HepG2 (cell line): Measurements from ENCODE around the gene MLST8. TPM values are rescaled to one million over a fixed set of nuclear protein-coding genes. Genes with fewer than 3 reads are reported as not detected.

Experiments used
- ARNTL ChIP-seq: sonication (generic); formaldehyde crosslinking; IDR thresholded peaks from 2 replicates; pipeline ENCODE4 v1.4.0; 2020; ENCODE audit warnings: mild to moderate bottlenecking, missing genetic modification reagents
- FOXA1 ChIP-seq, 2 experiments: fragments of 450-650 bp in 1 of 2; sonication (generic) in 1 of 2; formaldehyde crosslinking in 1 of 2; IDR thresholded peaks; 2 replicates each; pipeline versions ENCODE4 v1.4.0 to v1.6.1; 2016 to 2020; ENCODE audit warnings: missing genetic modification reagents in 1 of 2
- GATAD2A ChIP-seq: IDR thresholded peaks from 2 replicates; pipeline ENCODE4 v1.6.1; 2016
- KDM6A ChIP-seq: IDR thresholded peaks from 2 replicates; pipeline ENCODE4 v1.6.1; 2016; ENCODE audit warnings: low read depth
- MIER2 ChIP-seq: IDR thresholded peaks from 2 replicates; pipeline ENCODE4 v1.6.1; 2016; ENCODE audit warnings: missing biosample characterization, missing genetic modification reagents
- PHF8 ChIP-seq: sonication (generic); formaldehyde crosslinking; IDR thresholded peaks from 2 replicates; pipeline ENCODE4 v1.5.0; 2020; ENCODE audit warnings: missing genetic modification reagents
- POLR2G ChIP-seq: fragments of 200-400 bp; formaldehyde crosslinking; IDR thresholded peaks from 2 replicates; pipeline ENCODE4 v1.6.1; 2018; ENCODE audit warnings: mild to moderate bottlenecking, low read depth, low read length, moderate library complexity
- SMYD3 ChIP-seq: sonication (generic); formaldehyde crosslinking; IDR thresholded peaks from 2 replicates; pipeline ENCODE4 v1.8.1; 2023; ENCODE audit warnings: mild to moderate bottlenecking, missing genetic modification reagents
- TBX2 ChIP-seq: sonication (generic); formaldehyde crosslinking; IDR thresholded peaks from 2 replicates; pipeline ENCODE4 v1.5.0; 2020; ENCODE audit warnings: missing genetic modification reagents, mild to moderate bottlenecking, borderline replicate concordance
- TEAD3 ChIP-seq: optimal IDR thresholded peaks from 2 replicates; pipeline ENCODE3; 2016; ENCODE audit warnings: borderline replicate concordance
- ZFP36 ChIP-seq: fragments of 150-350 bp; IDR thresholded peaks from 2 replicates; pipeline ENCODE4 v1.6.1; 2018; ENCODE audit warnings: borderline replicate concordance, low read length, low read depth; ENCODE audit not compliant: partially characterized antibody
- ZNF547 ChIP-seq: sonication (generic); formaldehyde crosslinking; IDR thresholded peaks from 2 replicates; pipeline ENCODE4 v1.5.1; 2020; ENCODE audit warnings: mild to moderate bottlenecking, missing genetic modification reagents
- polyA plus RNA-seq, 8 experiments: library from polyadenylated mRNA; depleted of rRNA in 3 of 8; stranded (reverse) in 7 of 8; unstranded in 1 of 8; fragments of >200 nt; fragmentation: Illumina TruSeq in 4 of 8; extraction: Trizol in 4 of 8; gene quantifications; 2 replicates each; pipeline versions ENCODE4 v1.2.1 to v1.2.3, GENCODE V29; 2011 to 2016; ENCODE audit warnings: low read depth in 4 of 8, missing spikeins in 1 of 8, mixed read lengths in 1 of 8; ENCODE audit not compliant: insufficient read depth in 1 of 8
- total RNA-seq, 5 experiments: library from RNA; depleted of rRNA; stranded (reverse); fragments of >200 nt; fragmentation: Illumina TruSeq; extraction: Trizol; gene quantifications; 2 replicates each; pipeline ENCODE4 v1.2.3, GENCODE V29; 2016; ENCODE audit warnings: low read depth in 1 of 5
- TF ChIP-seq, protein P1 (sequence below): sonication (generic); formaldehyde crosslinking; IDR thresholded peaks from 2 replicates; pipeline ENCODE4 v1.5.1; 2020; ENCODE audit warnings: missing genetic modification reagents, mild to moderate bottlenecking, borderline replicate concordance
- TF ChIP-seq, protein P2 (sequence below): sonication (generic); formaldehyde crosslinking; IDR thresholded peaks from 2 replicates; pipeline ENCODE4 v1.4.0; 2020; ENCODE audit warnings: mild to moderate bottlenecking, low read depth, missing genetic modification reagents
- TF ChIP-seq, protein P3 (sequence below): sonication (generic); formaldehyde crosslinking; IDR thresholded peaks from 2 replicates; pipeline ENCODE4 v1.8.0; 2022; ENCODE audit warnings: mild to moderate bottlenecking, missing genetic modification reagents, moderate library complexity
- TF ChIP-seq, protein P4 (sequence below): sonication (generic); formaldehyde crosslinking; IDR thresholded peaks from 2 replicates; pipeline ENCODE4 v1.4.0; 2020; ENCODE audit warnings: missing genetic modification reagents
- TF ChIP-seq, protein P5 (sequence below): sonication (generic); formaldehyde crosslinking; IDR thresholded peaks from 2 replicates; pipeline ENCODE4 v1.9.0; 2021; ENCODE audit warnings: missing genetic modification reagents, borderline replicate concordance
- TF ChIP-seq, protein P6 (sequence below), 2 experiments: IDR thresholded peaks; 2 replicates each; pipeline ENCODE4 v1.6.1; 2011 to 2012; ENCODE audit warnings: low read length in 2 of 2, borderline replicate concordance in 1 of 2, low read depth in 1 of 2, mild to moderate bottlenecking in 1 of 2, moderate library complexity in 1 of 2

The MLST8 gene
- total and polyA plus RNA-seq, 2 of the 13 experiments (the other 11 are each of a cell fraction or from before 2014, with no cell fraction given) = 30.8 to 72.7 TPM

DNA sequence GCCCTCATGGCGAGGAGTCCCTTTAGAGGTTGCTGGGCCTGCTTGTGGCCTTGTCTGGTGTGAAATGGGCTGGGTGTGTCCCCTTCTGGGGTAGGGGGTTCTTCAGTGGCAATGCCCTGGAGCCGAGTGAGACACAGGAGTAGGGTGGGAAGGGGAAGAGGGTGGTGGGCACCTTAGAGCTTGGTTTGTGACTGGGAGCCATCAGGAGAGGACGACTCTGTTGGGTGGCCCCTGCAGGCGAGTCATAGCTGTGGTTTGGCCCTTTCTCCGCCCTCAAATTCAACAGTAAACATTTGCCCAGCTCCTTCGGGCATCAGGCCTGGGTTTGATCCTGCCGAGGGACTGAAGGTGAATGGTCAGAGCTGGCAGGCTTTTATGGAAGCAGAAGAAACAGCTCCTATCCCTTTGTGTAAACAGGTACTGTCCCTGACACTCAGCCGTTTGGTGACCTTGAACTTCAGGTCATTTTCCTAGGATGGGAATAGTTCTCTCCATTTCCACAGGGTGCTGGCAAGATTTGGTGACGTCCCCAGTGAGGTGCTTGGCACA lies 21.1 kb downstream of the MLST8 start (continued):
- TF ChIP-seq ZNF547 (CRISPR knock-in tag) = 0 out of 2 replicates have a peak, but pooled peaks have one; percentile 48
- peak; percentile 69 for TF ChIP-seq TBX2 (CRISPR knock-in tag)
- TF ChIP-seq TEAD3 (CRISPR knock-in tag) = peak; percentile 18
- no peak for TF ChIP-seq MIER2 (CRISPR knock-in tag)
- TF ChIP-seq, protein P1, sequence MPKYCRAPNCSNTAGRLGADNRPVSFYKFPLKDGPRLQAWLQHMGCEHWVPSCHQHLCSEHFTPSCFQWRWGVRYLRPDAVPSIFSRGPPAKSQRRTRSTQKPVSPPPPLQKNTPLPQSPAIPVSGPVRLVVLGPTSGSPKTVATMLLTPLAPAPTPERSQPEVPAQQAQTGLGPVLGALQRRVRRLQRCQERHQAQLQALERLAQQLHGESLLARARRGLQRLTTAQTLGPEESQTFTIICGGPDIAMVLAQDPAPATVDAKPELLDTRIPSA (CRISPR knock-in tag) = no peak
- TF ChIP-seq, protein P2, sequence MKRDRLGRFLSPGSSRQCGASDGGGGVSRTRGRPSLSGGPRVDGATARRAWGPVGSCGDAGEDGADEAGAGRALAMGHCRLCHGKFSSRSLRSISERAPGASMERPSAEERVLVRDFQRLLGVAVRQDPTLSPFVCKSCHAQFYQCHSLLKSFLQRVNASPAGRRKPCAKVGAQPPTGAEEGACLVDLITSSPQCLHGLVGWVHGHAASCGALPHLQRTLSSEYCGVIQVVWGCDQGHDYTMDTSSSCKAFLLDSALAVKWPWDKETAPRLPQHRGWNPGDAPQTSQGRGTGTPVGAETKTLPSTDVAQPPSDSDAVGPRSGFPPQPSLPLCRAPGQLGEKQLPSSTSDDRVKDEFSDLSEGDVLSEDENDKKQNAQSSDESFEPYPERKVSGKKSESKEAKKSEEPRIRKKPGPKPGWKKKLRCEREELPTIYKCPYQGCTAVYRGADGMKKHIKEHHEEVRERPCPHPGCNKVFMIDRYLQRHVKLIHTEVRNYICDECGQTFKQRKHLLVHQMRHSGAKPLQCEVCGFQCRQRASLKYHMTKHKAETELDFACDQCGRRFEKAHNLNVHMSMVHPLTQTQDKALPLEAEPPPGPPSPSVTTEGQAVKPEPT = no peak
- TF ChIP-seq SMYD3 (CRISPR knock-in tag) = no peak
- TF ChIP-seq, protein P3, sequence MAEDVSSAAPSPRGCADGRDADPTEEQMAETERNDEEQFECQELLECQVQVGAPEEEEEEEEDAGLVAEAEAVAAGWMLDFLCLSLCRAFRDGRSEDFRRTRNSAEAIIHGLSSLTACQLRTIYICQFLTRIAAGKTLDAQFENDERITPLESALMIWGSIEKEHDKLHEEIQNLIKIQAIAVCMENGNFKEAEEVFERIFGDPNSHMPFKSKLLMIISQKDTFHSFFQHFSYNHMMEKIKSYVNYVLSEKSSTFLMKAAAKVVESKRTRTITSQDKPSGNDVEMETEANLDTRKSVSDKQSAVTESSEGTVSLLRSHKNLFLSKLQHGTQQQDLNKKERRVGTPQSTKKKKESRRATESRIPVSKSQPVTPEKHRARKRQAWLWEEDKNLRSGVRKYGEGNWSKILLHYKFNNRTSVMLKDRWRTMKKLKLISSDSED (CRISPR knock-in tag) = no peak
- TF ChIP-seq, protein P4, sequence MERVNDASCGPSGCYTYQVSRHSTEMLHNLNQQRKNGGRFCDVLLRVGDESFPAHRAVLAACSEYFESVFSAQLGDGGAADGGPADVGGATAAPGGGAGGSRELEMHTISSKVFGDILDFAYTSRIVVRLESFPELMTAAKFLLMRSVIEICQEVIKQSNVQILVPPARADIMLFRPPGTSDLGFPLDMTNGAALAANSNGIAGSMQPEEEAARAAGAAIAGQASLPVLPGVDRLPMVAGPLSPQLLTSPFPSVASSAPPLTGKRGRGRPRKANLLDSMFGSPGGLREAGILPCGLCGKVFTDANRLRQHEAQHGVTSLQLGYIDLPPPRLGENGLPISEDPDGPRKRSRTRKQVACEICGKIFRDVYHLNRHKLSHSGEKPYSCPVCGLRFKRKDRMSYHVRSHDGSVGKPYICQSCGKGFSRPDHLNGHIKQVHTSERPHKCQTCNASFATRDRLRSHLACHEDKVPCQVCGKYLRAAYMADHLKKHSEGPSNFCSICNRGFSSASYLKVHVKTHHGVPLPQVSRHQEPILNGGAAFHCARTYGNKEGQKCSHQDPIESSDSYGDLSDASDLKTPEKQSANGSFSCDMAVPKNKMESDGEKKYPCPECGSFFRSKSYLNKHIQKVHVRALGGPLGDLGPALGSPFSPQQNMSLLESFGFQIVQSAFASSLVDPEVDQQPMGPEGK = 0 out of 2 replicates have a peak, but pooled peaks have one; percentile 22
- no peak for TF ChIP-seq ARNTL (CRISPR knock-in tag)
- TF ChIP-seq, protein P5, sequence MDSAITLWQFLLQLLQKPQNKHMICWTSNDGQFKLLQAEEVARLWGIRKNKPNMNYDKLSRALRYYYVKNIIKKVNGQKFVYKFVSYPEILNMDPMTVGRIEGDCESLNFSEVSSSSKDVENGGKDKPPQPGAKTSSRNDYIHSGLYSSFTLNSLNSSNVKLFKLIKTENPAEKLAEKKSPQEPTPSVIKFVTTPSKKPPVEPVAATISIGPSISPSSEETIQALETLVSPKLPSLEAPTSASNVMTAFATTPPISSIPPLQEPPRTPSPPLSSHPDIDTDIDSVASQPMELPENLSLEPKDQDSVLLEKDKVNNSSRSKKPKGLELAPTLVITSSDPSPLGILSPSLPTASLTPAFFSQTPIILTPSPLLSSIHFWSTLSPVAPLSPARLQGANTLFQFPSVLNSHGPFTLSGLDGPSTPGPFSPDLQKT (CRISPR knock-in tag) = no peak
- TF ChIP-seq GATAD2A = peak; percentile 83
- TF ChIP-seq ZFP36 = peak; percentile 33
- TF ChIP-seq KDM6A (CRISPR knock-in tag) = peak; percentile 20; the same call in 1 of the 2 replicates
- TF ChIP-seq, protein P6, sequence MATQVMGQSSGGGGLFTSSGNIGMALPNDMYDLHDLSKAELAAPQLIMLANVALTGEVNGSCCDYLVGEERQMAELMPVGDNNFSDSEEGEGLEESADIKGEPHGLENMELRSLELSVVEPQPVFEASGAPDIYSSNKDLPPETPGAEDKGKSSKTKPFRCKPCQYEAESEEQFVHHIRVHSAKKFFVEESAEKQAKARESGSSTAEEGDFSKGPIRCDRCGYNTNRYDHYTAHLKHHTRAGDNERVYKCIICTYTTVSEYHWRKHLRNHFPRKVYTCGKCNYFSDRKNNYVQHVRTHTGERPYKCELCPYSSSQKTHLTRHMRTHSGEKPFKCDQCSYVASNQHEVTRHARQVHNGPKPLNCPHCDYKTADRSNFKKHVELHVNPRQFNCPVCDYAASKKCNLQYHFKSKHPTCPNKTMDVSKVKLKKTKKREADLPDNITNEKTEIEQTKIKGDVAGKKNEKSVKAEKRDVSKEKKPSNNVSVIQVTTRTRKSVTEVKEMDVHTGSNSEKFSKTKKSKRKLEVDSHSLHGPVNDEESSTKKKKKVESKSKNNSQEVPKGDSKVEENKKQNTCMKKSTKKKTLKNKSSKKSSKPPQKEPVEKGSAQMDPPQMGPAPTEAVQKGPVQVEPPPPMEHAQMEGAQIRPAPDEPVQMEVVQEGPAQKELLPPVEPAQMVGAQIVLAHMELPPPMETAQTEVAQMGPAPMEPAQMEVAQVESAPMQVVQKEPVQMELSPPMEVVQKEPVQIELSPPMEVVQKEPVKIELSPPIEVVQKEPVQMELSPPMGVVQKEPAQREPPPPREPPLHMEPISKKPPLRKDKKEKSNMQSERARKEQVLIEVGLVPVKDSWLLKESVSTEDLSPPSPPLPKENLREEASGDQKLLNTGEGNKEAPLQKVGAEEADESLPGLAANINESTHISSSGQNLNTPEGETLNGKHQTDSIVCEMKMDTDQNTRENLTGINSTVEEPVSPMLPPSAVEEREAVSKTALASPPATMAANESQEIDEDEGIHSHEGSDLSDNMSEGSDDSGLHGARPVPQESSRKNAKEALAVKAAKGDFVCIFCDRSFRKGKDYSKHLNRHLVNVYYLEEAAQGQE (IDR thresholded peaks at IDR 0.05; ENCODE audit: borderline replicate concordance in 1 of 2, low read depth in 1 of 2, low read length in 2 of 2) = 0 out of 4 replicates have a peak, but pooled peaks of 1 of the 2 experiments have one; percentile 22
- TF ChIP-seq POLR2G = no peak
- TF ChIP-seq PHF8 (CRISPR knock-in tag) = no peak; the same call in 1 of the 2 replicates
- TF ChIP-seq FOXA1 (IDR thresholded peaks at IDR 0.05) = peak; percentile 49; the same call in 1 of the 2 replicates
- peak; percentile 94 for TF ChIP-seq FOXA1 (CRISPR knock-in tag; IDR thresholded peaks at IDR 0.05)
